Lung microvascular endothelial cell (primary cell): ENCODE data around the gene ASTN2. TPM values are rescaled to one million over a fixed set of nuclear protein-coding genes. Genes with fewer than 3 reads are reported as not detected.

ENCODE experiments used
- DNase-seq, 2 donors: peaks; one replicate each; pipeline versions ENCODE4 v3.0.0 to v3.0.0-alpha.2; 2010; ENCODE audit warnings: low read depth in 2 of 2
- total RNA-seq: library from RNA; depleted of rRNA; stranded (reverse); fragments of >200 nt; gene quantifications from 2 replicates; pipeline ENCODE4 v1.2.1, GENCODE V29; 2014

The ASTN2 gene
- total RNA-seq, 1 donor from 2014 or later: 0.99 TPM

GRCh38 chr9:116491219-116491618 is 923.6 kb downstream of the ASTN2 start:
- DNase-seq: no peak

GRCh38 chr9:116490321-116490720 is 924.5 kb downstream of the ASTN2 start:
- no peak for DNase-seq

- DNase-seq: no peak
Observed at GRCh38 chr9:116488373-116488772, 926.5 kb downstream of the ASTN2 start.

- no peak for DNase-seq
Observed at GRCh38 chr9:116484492-116485061, 930.3 kb downstream of the ASTN2 start.

GRCh38 chr9:116483622-116484491 is 931.0 kb downstream of the ASTN2 start:
- no peak for DNase-seq

GRCh38 chr9:116482740-116483139 is 932.1 kb downstream of the ASTN2 start:
- DNase-seq: no peak

GRCh38 chr9:116480700-116481099 is 934.2 kb downstream of the ASTN2 start:
- no peak for DNase-seq

- DNase-seq: no peak
Observed at GRCh38 chr9:116479967-116480366, 934.9 kb downstream of the ASTN2 start.

- DNase-seq: no peak
Observed at GRCh38 chr9:116479056-116479544, 935.8 kb downstream of the ASTN2 start.

- no peak for DNase-seq
Observed at GRCh38 chr9:116477584-116478141, 937.2 kb downstream of the ASTN2 start.

- no peak for DNase-seq
Observed at GRCh38 chr9:116476935-116477381, 937.9 kb downstream of the ASTN2 start.

- no peak for DNase-seq
Observed at GRCh38 chr9:116476002-116476401, 938.9 kb downstream of the ASTN2 start.

GRCh38 chr9:116475201-116475600 is 939.7 kb downstream of the ASTN2 start:
- DNase-seq: no peak

- DNase-seq: no peak
Observed at GRCh38 chr9:116471944-116472506, 942.8 kb downstream of the ASTN2 start.

GRCh38 chr9:116471093-116471906 is 943.6 kb downstream of the ASTN2 start:
- DNase-seq: peak in 1 of 2 donors; percentile 2

- DNase-seq: no peak
Observed at GRCh38 chr9:116468793-116469527, 945.9 kb downstream of the ASTN2 start.

GRCh38 chr9:116468369-116468768 is 946.5 kb downstream of the ASTN2 start:
- DNase-seq: no peak

- DNase-seq: no peak
Observed at GRCh38 chr9:116467740-116468351, 947.0 kb downstream of the ASTN2 start.

GRCh38 chr9:116466271-116467235 is 948.3 kb downstream of the ASTN2 start:
- no peak for DNase-seq
